ENCODE measurements around the gene CPEB3.

The CPEB3 gene

DNA sequence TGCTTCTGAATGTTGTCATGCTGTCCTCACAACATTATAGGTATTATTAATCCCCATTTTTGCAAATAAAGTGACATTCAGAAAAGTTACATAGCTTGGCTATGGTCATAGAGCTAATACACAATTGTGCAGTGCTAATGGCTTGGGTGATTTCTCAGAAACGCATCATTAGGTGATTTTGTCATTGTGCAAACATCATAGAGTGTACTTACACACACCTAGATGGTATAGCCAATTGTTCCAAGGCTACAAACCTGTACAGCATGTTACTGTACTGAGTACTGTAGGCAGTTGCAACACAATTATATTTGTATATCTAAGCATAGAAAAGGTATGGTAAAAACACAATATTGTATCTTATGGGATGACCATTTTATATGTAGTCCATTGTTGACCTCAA, 276.3 kb downstream of the CPEB3 start:
- H3K27ac Mint-ChIP-seq, result no peak overlapping the region
- TF ChIP-seq, protein P1, sequence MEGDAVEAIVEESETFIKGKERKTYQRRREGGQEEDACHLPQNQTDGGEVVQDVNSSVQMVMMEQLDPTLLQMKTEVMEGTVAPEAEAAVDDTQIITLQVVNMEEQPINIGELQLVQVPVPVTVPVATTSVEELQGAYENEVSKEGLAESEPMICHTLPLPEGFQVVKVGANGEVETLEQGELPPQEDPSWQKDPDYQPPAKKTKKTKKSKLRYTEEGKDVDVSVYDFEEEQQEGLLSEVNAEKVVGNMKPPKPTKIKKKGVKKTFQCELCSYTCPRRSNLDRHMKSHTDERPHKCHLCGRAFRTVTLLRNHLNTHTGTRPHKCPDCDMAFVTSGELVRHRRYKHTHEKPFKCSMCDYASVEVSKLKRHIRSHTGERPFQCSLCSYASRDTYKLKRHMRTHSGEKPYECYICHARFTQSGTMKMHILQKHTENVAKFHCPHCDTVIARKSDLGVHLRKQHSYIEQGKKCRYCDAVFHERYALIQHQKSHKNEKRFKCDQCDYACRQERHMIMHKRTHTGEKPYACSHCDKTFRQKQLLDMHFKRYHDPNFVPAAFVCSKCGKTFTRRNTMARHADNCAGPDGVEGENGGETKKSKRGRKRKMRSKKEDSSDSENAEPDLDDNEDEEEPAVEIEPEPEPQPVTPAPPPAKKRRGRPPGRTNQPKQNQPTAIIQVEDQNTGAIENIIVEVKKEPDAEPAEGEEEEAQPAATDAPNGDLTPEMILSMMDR (IDR thresholded peaks at IDR 0.05; ENCODE audit: unreplicated experiment in 3 of 3), result no peak
- no peak overlapping the region for H3K4me3 Mint-ChIP-seq
- no peaks in the 10 kb centered on the region for H3K27me3 Mint-ChIP-seq (ENCODE audit: low read depth)
- peaks cover 64% of the 10 kb centered on the region for H3K36me3 Mint-ChIP-seq (ENCODE audit: low read depth)
- H3K9me3 Mint-ChIP-seq, result no peaks in the 10 kb centered on the region
- no peaks in the 10 kb centered on the region for H3K4me1 Mint-ChIP-seq

DNA sequence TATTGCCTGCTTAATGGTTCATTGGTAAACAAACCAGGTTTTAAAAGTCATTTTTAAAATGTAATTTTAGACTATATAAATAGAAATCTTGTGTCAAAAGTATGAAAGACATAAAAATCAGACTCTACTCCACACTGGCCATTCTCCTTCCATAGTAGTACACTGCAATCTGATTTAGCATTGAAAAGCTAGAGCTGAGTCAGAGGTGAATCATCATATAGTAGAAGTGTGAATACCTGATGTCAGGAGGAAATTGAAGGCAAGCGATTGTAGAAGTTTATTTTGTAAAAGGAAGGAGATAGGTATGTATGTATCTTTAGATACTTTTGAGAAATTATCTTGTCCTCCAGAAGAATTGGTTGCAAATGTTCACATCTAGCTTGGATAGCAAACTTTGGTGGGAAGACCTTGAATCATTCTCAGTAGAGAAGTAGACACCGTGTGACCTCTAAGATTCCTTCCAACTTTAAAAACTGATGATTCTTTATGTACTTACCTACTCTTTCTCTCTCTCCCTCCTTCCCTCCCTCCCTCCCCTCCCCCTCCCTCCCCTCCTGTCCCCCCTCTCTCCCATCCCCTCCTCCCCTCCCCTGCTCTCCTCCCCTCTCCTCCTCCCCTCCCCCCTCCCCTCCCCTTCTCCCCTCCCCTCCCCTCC, 279.2 kb downstream of the CPEB3 start:
- TF ChIP-seq, protein P1 (IDR thresholded peaks at IDR 0.05; ENCODE audit: unreplicated experiment in 3 of 3), result no peak
- H3K4me1 Mint-ChIP-seq, result no peaks in the 10 kb centered on the region
- H3K27ac Mint-ChIP-seq, result no peak overlapping the region
- no peak overlapping the region for H3K4me3 Mint-ChIP-seq
- H3K9me3 Mint-ChIP-seq, result no peaks in the 10 kb centered on the region
- no peaks in the 10 kb centered on the region for H3K27me3 Mint-ChIP-seq (ENCODE audit: low read depth)
- peaks cover 50% of the 10 kb centered on the region for H3K36me3 Mint-ChIP-seq (ENCODE audit: low read depth)

DNA sequence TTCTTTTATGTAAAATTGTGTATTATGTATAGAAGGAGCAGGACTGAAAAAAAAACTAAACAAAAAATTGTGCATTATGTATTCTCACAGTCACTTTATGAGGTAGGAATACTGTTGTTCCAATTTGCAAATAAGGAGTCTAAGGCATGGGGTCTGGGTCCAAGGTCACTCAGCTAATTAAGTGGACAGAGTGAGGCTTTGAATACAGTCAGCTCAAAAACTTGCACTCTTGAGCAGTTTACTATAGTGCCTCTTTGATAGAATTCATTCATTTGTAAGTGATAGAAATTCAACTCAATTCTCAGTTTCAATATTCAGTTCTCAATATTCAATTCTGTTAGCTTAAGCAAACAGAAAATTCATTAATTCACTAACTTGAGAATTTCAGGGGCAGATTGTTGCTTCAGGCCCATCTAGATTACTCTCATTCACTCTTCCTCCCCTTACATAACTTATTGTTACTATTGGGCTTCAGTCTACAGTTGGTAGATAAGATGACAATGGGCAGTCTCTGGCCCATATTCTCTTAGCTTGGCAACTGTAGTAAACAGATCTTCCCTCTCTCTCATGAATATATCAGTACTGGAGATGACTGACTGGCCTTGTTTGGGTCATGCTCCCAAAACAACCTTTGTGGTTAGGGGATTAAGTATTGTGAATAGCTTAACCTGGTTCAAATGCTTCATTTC, 280.7 kb downstream of the CPEB3 start:
- peaks cover 51% of the 10 kb centered on the region for H3K36me3 Mint-ChIP-seq (ENCODE audit: low read depth)
- TF ChIP-seq, protein P1 (IDR thresholded peaks at IDR 0.05; ENCODE audit: unreplicated experiment in 3 of 3), result no peak
- no peaks in the 10 kb centered on the region for H3K9me3 Mint-ChIP-seq
- no peaks in the 10 kb centered on the region for H3K27me3 Mint-ChIP-seq (ENCODE audit: low read depth)
- H3K27ac Mint-ChIP-seq, result no peak overlapping the region
- H3K4me3 Mint-ChIP-seq, result no peak overlapping the region
- no peaks in the 10 kb centered on the region for H3K4me1 Mint-ChIP-seq

DNA sequence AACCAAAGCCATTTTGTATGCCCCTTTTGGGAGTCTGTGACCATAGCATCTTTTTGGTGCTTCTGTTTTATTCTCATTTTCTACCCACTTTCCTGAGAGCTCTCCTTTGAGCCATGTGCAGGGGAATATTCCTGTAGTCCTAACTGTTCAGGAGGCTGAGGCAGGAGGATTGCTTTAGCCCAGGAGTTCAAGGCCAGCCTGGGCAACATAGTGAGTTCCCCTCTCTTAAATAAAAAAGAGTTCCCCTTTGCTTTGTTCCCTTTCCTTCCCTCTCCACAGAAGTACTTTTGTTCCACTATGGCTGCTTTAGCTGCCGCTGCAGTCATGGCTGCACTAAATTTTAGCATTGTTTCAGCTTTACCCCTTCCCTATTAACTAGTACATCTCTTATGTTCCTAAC, 281.4 kb downstream of the CPEB3 start:
- H3K36me3 Mint-ChIP-seq (ENCODE audit: low read depth), result peaks cover 58% of the 10 kb centered on the region
- no peak overlapping the region for H3K27ac Mint-ChIP-seq
- TF ChIP-seq, protein P1 (IDR thresholded peaks at IDR 0.05; ENCODE audit: unreplicated experiment in 3 of 3), result no peak
- no peak overlapping the region for H3K4me3 Mint-ChIP-seq
- H3K27me3 Mint-ChIP-seq (ENCODE audit: low read depth), result no peaks in the 10 kb centered on the region
- no peaks in the 10 kb centered on the region for H3K4me1 Mint-ChIP-seq
- H3K9me3 Mint-ChIP-seq, result peaks cover 5% of the 10 kb centered on the region

DNA sequence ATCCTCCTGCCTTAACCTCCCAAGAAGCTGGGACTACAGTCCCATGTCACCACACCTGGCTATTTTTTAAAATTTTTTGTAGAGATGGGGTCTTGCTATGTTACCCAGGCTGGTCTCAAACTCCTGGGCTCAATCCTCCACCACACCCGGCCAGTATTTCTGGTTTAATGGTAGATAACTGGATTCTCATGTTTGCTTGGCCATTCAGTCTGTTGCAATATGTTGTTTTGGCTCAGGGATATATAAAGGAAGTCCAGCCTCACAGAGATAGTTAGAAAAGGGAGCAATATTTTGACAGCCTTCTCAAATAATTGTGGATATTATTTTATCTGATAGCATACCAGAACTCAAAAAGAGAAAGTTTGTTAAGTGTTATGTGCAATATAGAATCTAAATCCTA, 284.9 kb downstream of the CPEB3 start:
- no peaks in the 10 kb centered on the region for H3K4me1 Mint-ChIP-seq
- H3K4me3 Mint-ChIP-seq, result no peak overlapping the region
- TF ChIP-seq, protein P1 (IDR thresholded peaks at IDR 0.05; ENCODE audit: unreplicated experiment in 3 of 3), result no peak
- no peak overlapping the region for H3K27ac Mint-ChIP-seq
- H3K36me3 Mint-ChIP-seq (ENCODE audit: low read depth), result peaks cover 70% of the 10 kb centered on the region
- H3K9me3 Mint-ChIP-seq, result peaks cover 17% of the 10 kb centered on the region
- no peaks in the 10 kb centered on the region for H3K27me3 Mint-ChIP-seq (ENCODE audit: low read depth)

DNA sequence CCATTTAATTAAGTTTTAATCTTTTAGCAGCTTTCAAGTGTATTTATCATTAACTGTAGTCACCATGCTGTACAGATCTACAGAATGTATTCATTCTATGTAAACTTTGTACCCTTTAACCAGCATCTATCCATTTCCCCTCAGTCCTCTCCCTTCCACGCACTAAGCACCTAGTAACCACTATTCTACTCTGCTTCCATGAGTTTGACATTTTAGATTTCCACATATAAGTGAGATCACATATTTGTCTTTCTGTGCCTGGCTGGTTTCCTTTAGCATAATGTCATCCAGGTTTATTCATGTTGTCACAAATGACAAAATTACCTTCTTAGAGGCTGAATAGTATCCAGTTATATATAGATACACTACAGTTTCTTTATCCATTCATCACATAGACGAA, 287.6 kb downstream of the CPEB3 start:
- H3K36me3 Mint-ChIP-seq (ENCODE audit: low read depth), result peaks cover 76% of the 10 kb centered on the region
- no peak overlapping the region for H3K4me3 Mint-ChIP-seq
- peaks cover 20% of the 10 kb centered on the region for H3K9me3 Mint-ChIP-seq
- TF ChIP-seq, protein P1 (IDR thresholded peaks at IDR 0.05; ENCODE audit: unreplicated experiment in 3 of 3), result no peak
- H3K27me3 Mint-ChIP-seq (ENCODE audit: low read depth), result no peaks in the 10 kb centered on the region
- H3K4me1 Mint-ChIP-seq, result no peaks in the 10 kb centered on the region
- H3K27ac Mint-ChIP-seq, result no peak overlapping the region
